ENCODE data around the gene PLAC1.

The PLAC1 gene

DNA sequence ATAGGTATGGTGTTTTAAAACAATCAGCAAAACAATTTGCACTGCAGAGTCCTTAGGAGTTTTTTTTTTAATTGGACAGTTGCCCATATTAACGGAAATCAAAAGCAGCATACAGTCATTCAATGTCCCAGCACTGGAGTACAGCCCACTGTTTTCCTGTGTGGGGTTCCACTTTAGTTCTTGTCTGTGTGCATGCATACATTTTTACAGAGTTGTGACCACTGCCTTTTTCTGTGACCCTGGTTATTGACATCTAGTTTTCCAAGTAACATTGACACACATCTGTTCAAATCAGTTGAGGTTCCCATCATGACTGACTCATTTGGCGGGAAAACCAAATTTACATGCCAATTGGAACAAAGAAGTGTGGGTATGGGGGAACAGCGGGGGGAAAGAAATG is 115.0 kb downstream of the PLAC1 start:
- DNase-seq (ENCODE audit: low spot score) = no peak

DNA sequence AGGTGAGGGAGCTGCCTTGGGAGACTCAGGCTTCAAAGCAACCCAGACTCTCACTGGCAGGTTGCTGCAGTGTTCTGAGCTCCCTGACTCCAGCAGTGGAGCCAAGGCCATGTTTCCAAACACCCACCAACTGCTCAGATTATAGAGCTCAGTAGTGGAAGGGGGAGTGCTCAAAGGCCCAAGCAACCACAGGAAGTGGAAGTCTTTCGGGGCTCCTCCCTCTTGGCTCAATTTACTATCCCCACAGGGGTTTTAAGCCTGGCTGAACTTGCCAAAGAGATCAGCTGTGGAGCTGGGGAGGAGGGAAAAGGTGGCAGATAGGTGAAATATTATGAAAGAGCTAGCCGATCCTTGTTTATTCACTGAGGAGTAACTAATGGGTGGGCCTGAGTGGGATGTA is 115.8 kb downstream of the PLAC1 start:
- DNase-seq (ENCODE audit: low spot score) = no peak

DNA sequence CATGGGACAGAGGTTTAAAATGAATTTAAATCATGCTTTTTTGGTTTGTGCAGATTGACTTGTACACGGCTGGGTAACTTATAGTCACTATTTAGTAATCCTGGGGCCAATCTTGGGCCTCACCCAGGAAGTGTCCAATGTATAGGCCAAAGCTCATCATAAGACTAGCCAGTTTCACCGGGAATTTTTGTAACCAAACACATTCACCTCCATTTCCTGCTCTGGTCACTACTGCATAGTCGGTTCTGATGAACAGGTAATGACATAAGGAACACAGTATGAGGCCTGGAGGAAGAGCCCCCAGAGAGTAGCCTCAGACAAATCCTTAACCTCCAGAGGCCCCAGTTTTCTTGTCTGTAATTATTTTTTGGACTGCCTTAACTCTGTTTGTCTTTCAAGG is 116.4 kb downstream of the PLAC1 start:
- DNase-seq (ENCODE audit: low spot score) = no peak

DNA sequence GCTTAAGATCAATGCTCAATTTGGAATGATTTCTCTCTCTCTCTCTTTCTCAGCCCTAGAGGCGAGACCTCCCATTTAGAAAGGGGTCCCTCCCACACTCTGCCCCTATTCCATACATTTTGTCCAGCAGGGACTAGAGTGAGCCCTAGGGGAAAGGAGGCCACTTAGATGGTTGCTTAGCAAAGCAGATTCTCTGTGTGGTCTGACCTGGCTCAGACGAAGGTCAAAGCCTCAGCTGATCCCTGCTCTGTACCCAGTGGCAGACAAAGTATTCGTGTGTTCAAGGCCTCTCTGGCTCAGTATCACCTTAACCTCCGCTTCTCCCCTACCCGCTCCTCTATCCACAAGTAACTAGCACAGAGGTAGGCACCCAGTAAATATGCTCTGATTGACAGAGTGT is 120.0 kb downstream of the PLAC1 start:
- DNase-seq (ENCODE audit: low spot score) = no peak

DNA sequence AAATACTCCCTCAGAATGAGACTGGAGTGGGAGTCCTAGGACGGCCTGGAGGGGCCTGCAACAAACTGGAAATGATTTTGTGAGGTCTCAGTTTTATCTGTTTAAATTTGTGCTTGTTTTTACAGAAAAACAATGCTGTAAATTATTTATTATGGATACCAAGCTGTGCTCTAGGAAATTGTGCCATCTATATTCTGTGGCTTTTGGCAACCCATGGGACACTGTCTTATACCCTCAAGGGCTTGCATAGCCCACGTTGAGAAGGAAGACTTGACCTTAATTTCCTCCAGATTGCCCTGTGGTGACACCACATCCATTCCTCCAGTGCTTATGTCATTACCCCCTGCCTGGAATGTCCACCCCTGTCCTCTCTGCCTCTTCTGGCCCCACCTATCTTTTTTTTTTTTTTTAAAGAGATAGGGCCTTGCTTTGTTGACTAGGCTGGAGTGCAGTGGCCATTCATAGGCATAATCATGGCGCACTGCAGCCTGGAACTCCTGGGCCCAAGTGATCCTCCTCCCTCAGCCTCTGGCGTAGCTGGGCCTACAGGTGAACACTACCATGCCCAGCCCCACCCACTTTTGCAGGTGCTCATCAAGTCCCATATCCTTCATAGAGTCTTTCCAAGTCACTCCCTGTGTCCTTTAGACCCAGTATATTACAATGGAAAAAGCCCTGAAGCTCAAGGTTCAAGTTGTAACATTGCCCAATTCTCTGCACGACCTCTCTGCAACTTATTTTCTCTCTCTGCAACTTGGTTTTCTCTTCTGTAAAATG is 120.9 kb downstream of the PLAC1 start:
- no peak for DNase-seq (ENCODE audit: low spot score)

DNA sequence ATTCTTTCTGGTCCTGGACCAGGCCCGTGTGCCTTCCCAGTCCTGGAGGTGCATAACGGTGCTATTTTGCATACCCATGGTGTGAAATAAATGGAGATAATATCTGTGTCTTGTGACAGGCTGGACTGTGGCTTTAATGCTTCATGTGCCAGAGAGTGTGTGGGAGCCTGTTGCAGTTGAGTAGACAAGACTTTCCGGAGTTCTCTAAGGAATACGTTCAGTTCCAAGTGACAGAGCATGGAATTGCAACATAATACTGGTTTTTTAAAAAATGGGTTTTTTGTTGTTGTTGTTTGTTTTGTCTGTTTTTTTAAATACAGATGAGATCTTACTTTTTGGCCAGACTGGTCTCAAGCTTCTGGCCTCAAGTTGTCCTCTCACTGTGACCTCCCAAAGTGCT is 124.3 kb downstream of the PLAC1 start:
- DNase-seq (ENCODE audit: low spot score) = no peak

DNA sequence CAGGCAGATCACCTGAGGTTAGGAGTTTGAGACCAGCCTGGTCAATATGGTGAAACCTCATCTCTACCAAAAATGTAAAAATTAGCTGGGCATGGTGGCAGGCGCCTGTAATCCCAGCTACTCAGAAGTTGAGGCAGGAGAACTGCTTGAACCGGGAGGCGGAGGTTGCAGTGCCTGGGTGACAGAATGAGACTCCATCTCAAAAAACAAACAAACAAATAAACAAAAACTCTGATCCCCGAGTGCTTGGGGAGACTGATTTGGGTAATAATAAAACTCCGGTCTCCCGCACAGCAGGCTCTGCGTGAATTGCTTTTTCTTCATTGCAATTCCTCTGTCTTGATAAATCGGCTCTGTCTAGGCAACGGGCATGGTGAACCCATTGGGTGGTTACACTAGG is 124.9 kb downstream of the PLAC1 start:
- DNase-seq (ENCODE audit: low spot score) = no peak

DNA sequence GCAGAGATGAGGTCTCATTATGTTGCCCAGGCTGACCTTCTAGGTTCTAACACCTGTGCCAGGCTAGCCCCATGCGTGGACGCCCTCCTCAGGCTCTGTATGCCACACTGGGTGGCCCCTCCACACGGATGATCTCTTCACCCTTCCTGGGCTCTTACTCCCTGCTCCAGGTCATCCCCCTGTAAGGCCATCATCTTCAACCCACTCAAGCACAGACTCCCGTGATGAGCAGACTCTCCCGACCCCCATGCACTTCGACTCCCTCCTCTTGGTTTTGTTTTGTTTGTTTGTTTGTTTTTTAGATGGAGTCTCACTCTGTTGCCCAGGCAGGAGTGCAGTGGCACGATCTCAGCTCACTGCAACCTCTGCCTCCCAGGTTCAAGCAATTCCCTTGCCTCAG is 127.4 kb downstream of the PLAC1 start:
- no peak for DNase-seq (ENCODE audit: low spot score)

DNA sequence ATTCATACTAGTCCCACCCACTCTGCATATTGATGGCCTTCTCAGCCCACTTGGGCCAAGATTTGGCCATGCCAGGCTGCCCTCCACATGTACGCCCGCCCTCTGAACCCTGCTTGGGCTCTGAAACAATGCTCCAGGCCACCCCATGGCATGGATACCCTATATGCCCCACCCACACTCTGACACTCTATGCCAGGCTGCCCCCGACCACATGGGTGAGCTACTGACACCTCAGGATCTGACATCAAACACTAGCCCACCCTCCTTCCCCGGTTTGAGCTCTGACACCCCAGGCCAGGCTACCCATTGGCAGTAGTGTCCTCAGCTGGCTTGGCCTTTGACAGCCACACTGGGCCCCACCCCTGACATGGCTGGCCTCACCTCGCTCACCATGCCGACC is 128.8 kb downstream of the PLAC1 start:
- no peak for DNase-seq (ENCODE audit: low spot score)

DNA sequence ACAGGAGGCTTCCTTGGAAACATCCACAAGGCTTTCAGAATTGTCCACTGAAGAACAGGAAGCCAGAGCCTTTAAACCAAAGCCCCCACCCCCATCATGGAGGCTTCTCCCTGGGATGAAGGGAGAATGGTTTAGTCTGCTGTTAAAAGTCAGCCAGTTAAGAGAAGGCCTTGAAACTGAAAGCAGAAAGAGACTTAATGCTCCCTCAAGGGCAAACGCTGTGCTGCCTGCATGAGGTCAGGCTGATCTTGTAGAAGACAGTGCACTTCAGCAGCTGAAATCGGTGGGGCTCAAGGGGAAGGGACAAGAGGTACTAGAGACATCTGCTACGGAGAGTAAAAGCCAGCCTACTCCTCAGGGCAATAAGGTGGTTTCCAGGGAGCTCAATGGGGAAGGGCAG is 129.3 kb downstream of the PLAC1 start:
- DNase-seq (ENCODE audit: low spot score) = no peak

DNA sequence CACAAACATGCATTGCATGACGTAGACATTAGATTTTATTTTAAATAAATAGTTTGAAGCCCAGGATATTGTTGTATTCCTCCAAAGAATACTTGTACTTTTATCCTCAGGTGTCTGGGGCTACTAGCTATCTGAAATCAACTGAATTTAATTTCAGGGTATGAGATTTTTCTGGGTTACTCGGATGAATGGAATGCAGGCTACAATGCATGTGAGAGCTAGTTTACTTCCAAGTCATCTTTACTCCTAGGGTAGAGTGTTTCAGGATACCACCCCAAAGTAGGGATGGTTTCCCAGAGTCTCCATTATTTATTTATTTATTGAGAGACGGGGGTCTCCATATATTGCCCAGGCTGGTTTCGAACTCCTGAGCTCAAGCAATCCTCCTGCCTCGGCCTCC is 131.9 kb downstream of the PLAC1 start:
- DNase-seq (ENCODE audit: low spot score) = no peak

DNA sequence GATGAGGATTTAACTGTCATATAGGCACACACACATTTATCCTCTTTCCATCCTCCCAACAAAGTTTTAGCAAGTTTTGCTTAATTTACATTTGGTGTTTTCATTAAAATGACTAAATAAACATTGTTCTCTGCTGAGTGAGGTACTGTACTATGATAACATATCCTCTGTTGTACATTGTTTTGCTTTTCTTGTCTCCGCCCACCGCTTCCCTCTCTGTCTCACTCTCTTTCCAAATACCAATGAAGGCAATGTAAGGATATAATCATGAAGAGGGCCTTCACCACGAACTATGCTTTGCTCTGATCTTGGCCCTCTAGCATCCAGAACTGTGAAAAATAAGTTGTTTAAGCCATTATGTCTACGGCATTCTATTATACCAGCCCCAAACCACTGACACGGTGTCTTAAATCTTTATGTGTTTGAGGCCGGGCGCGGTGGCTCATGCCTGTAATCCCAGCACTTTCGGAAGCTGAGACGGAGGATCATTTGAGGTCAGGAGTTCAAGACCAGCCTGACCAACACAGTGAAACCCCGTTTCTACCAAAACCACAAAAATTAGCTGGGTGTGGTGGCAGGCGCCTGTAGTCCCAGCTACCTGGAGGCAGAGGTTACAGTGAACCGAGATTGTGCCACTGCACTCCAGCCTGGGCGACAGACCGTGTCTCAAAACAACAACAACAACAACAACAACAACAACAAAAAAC is 133.0 kb downstream of the PLAC1 start:
- no peak for DNase-seq (ENCODE audit: low spot score)

DNA sequence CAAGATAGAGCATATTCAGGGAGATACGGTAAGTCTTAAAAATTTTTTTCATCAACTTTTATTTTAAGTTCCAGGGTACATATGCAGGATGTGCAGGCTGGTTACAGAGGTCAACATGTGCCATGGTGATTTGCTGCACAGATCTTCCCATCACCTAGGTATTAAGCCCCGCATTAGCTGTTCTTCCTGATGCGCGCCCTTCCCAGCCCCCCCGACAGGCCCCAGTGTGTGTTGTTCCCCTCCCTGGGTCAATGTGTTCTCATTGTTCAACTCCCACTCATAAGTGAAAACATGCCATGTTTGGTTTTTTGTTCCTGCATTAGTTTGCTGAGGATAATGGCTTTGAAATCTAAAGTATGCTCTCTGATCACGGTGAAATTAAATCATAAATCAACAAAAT is 134.1 kb downstream of the PLAC1 start:
- no peak for DNase-seq (ENCODE audit: low spot score)

DNA sequence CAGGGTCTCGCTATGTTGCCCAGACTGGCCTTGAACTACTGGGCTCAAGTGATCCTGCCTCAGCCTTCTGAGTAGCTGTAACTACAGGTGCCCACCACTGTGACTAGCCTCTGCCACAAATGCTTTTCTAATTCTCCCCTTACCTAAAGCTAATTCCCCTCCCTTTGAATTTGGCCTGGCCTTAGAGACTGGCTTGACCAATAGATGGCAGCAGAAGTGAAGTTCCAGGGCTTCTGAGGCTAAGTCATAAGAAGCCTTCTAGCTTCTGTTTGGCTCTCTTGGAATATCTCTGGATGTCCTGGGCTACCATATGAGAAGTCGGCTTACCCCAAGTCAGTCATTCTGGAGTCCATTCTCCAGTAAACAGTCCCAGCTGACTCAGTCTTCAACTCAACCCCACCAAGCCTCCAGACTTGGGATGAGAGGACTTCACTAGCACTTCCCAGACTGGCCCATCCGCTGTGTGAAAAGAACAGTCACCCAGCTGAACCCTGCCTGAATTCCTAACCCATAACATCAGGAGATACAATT is 137.3 kb downstream of the PLAC1 start:
- peak; percentile 51 for DNase-seq (ENCODE audit: low spot score)
